Mesenchymal stem cell (in vitro differentiated cells and primary cell): ENCODE data around the gene SERPINB6.

Experiments used
- DNase-seq: peaks from one replicate; pipeline ENCODE4 v3.0.0-alpha.2; 2013
- H2AFZ ChIP-seq: one replicate; pipeline ENCODE4 v1.6.1; 2013; ENCODE audit warnings: low read depth, mild to moderate bottlenecking, control low read depth, inconsistent platforms, low read length, moderate library complexity
- H2AK5ac ChIP-seq: 2 replicates; pipeline ENCODE4 v1.6.1; 2013; ENCODE audit warnings: low read length, moderate library complexity, mild to moderate bottlenecking, inconsistent platforms; ENCODE audit not compliant: severe bottlenecking
- H2BK120ac ChIP-seq: one replicate; pipeline ENCODE4 v1.6.1; 2013; ENCODE audit warnings: low read depth, mild to moderate bottlenecking, inconsistent platforms, low read length, moderate library complexity
- H2BK12ac ChIP-seq, 2 experiments: one replicate each; pipeline ENCODE4 v1.6.1; 2013; ENCODE audit warnings: inconsistent platforms in 2 of 2, low read length in 2 of 2, mild to moderate bottlenecking in 2 of 2, moderate library complexity in 2 of 2, control low read depth in 1 of 2
- H2BK15ac ChIP-seq: one replicate; pipeline ENCODE4 v1.6.1; 2013; ENCODE audit warnings: mild to moderate bottlenecking, low read depth, inconsistent platforms; ENCODE audit not compliant: poor library complexity, severe bottlenecking
- H2BK5ac ChIP-seq: 2 replicates; pipeline ENCODE4 v1.6.1; 2013; ENCODE audit warnings: low read depth, mild to moderate bottlenecking, low read length, control low read depth, inconsistent platforms; ENCODE audit not compliant: poor library complexity, severe bottlenecking
- H3K14ac ChIP-seq, 2 experiments: one replicate each; pipeline ENCODE4 v1.6.1; 2013; ENCODE audit warnings: inconsistent platforms in 2 of 2, low read length in 2 of 2, control low read depth in 1 of 2, mild to moderate bottlenecking in 1 of 2, moderate library complexity in 1 of 2
- H3K18ac ChIP-seq, 2 experiments: one replicate each; pipeline ENCODE4 v1.6.1; 2013; ENCODE audit warnings: inconsistent platforms in 2 of 2, low read length in 2 of 2, control low read depth in 1 of 2, low read depth in 1 of 2, mild to moderate bottlenecking in 1 of 2
- H3K23ac ChIP-seq, 2 experiments: one replicate each; pipeline ENCODE4 v1.6.1; 2013; ENCODE audit warnings: inconsistent platforms in 2 of 2, low read length in 2 of 2, mild to moderate bottlenecking in 2 of 2, moderate library complexity in 2 of 2, control low read depth in 1 of 2
- H3K27ac ChIP-seq: 2 replicates; pipeline ENCODE4 v1.5.1; 2013; ENCODE audit warnings: mild to moderate bottlenecking, moderate library complexity, low read length, control low read depth, inconsistent platforms; ENCODE audit not compliant: poor library complexity, severe bottlenecking
- H3K27me3 ChIP-seq, 2 experiments: 2 replicates each; pipeline versions ENCODE4 v1.6.1 to v1.7.0; 2013; ENCODE audit warnings: low read length in 2 of 2, mild to moderate bottlenecking in 2 of 2, moderate library complexity in 2 of 2, control low read depth in 1 of 2, inconsistent platforms in 1 of 2; ENCODE audit not compliant: control insufficient read depth in 1 of 2, insufficient read depth in 1 of 2
- H3K36me3 ChIP-seq, 2 experiments: 2 replicates each; pipeline versions ENCODE4 v1.6.1 to v1.7.0; 2013; ENCODE audit warnings: low read length in 2 of 2, control low read depth in 1 of 2, inconsistent platforms in 1 of 2, low read depth in 1 of 2, mild to moderate bottlenecking in 1 of 2; ENCODE audit not compliant: insufficient read depth in 2 of 2, control insufficient read depth in 1 of 2
- H3K4ac ChIP-seq, 2 experiments: one replicate each; pipeline ENCODE4 v1.6.1; 2013; ENCODE audit warnings: inconsistent platforms in 2 of 2, low read length in 2 of 2, mild to moderate bottlenecking in 2 of 2, moderate library complexity in 2 of 2, control low read depth in 1 of 2, low read depth in 1 of 2
- H3K4me1 ChIP-seq: 2 replicates; pipeline ENCODE4 v1.6.1; 2013; ENCODE audit warnings: low read depth, low read length, control low read depth; ENCODE audit not compliant: control insufficient read depth, insufficient read depth
- H3K4me2 ChIP-seq: 2 replicates; pipeline ENCODE4 v1.6.1; 2013; ENCODE audit warnings: low read length, mild to moderate bottlenecking, inconsistent platforms; ENCODE audit not compliant: poor library complexity, severe bottlenecking
- H3K4me3 ChIP-seq, 2 experiments: 2 replicates each; pipeline versions ENCODE4 v1.5.1 to v1.7.0; 2013; ENCODE audit warnings: low read length in 2 of 2, mild to moderate bottlenecking in 2 of 2, control low read depth in 1 of 2, low read depth in 1 of 2; ENCODE audit not compliant: insufficient read depth in 1 of 2
- H3K79me1 ChIP-seq: replicated peaks from 2 replicates; pipeline ENCODE4 v1.6.1; 2013; ENCODE audit warnings: mild to moderate bottlenecking, control low read depth, low read length, inconsistent platforms; ENCODE audit not compliant: poor library complexity, severe bottlenecking
- H3K9ac ChIP-seq: 2 replicates; pipeline ENCODE4 v1.7.0; 2013; ENCODE audit warnings: mild to moderate bottlenecking, low read length, moderate library complexity
- H3K9me3 ChIP-seq: 2 replicates; pipeline ENCODE4 v1.7.0; 2013; ENCODE audit warnings: mild to moderate bottlenecking, low read length; ENCODE audit not compliant: control insufficient read depth
- H4K8ac ChIP-seq: one replicate; pipeline ENCODE4 v1.6.1; 2013; ENCODE audit warnings: inconsistent platforms, mild to moderate bottlenecking, low read length, moderate library complexity
- H4K91ac ChIP-seq: one replicate; pipeline ENCODE4 v1.6.1; 2013; ENCODE audit warnings: mild to moderate bottlenecking, low read length, inconsistent platforms
- WGBS: methylation state at CpG from one replicate; pipeline ENCODE4 v1.1.7; 2013; ENCODE audit warnings: mixed read lengths; 5-methylcytosine and 5-hydroxymethylcytosine counted together

Gene SERPINB6

DNA sequence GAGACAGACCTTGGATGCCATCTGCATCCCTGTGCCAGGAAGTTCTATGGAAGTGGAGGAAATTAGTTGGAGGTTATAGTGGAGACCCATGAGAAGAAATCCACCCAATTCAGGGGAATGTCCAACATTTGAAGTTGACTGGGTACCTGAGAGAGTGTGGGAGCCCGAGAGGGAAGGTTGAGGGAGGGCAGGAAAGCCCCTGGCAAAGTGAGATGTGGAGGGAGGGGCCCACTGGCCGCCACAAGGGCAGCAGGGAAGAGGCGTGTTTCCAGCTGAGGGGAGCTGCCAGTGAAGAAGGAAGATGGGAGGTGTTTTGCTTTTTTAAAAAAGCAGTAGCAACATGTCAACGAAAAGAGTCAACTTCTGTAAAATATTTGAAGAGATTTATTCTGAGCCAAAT, 52.0 kb downstream of the SERPINB6 start:
- H3K4me2 ChIP-seq, result no peak overlapping the region
- no peak overlapping the region for H3K18ac ChIP-seq
- peak overlapping the region in 1 of 2 experiments; percentile 14 for H3K23ac ChIP-seq
- H2BK5ac ChIP-seq, result no peak overlapping the region
- H4K8ac ChIP-seq, result no peak overlapping the region
- H3K79me1 ChIP-seq, result no peaks in the 10 kb centered on the region
- H3K27me3 ChIP-seq, result peaks cover 0 to 21% of the 10 kb centered on the region in 2 experiments
- no peak overlapping the region for H2BK120ac ChIP-seq
- 89% methylated on average over 4 of the region's 4 CpGs for WGBS
- no peaks in the 10 kb centered on the region for H3K36me3 ChIP-seq
- H3K14ac ChIP-seq, result no peak overlapping the region
- no peak overlapping the region for H2AK5ac ChIP-seq
- H2BK12ac ChIP-seq, result no peak overlapping the region
- H3K27ac ChIP-seq, result no peak overlapping the region
- H2BK15ac ChIP-seq, result no peak overlapping the region
- no peak for DNase-seq
- H3K9me3 ChIP-seq, result no peaks in the 10 kb centered on the region
- no peak overlapping the region for H3K4me3 ChIP-seq
- H3K9ac ChIP-seq, result no peak overlapping the region
- H3K4me1 ChIP-seq, result no peaks in the 10 kb centered on the region
- H4K91ac ChIP-seq, result no peak overlapping the region
- no peak overlapping the region for H2AFZ ChIP-seq
- H3K4ac ChIP-seq, result no peak overlapping the region

GRCh38 chr6:2918936-2919335, 52.4 kb downstream of the SERPINB6 start:
- no peaks in the 10 kb centered on the region for H3K9me3 ChIP-seq
- H3K4me1 ChIP-seq, result no peaks in the 10 kb centered on the region
- H2AFZ ChIP-seq, result no peak overlapping the region
- no peak overlapping the region for H3K4ac ChIP-seq
- no peak overlapping the region for H3K4me2 ChIP-seq
- H2BK12ac ChIP-seq, result no peak overlapping the region
- H3K23ac ChIP-seq, result no peak overlapping the region
- no peak overlapping the region for H2BK15ac ChIP-seq
- no peak overlapping the region for H3K27ac ChIP-seq
- H2BK5ac ChIP-seq, result no peak overlapping the region
- no peak for DNase-seq
- no peak overlapping the region for H2BK120ac ChIP-seq
- no peak overlapping the region for H4K8ac ChIP-seq
- H3K18ac ChIP-seq, result no peak overlapping the region
- H3K9ac ChIP-seq, result no peak overlapping the region
- no peaks in the 10 kb centered on the region for H3K79me1 ChIP-seq
- WGBS, result 95% methylated on average over 4 of the region's 4 CpGs
- no peak overlapping the region for H4K91ac ChIP-seq
- no peak overlapping the region for H3K14ac ChIP-seq
- H3K4me3 ChIP-seq, result no peak overlapping the region
- H2AK5ac ChIP-seq, result no peak overlapping the region
- H3K27me3 ChIP-seq, result peaks cover 0 to 21% of the 10 kb centered on the region in 2 experiments
- no peaks in the 10 kb centered on the region for H3K36me3 ChIP-seq

DNA sequence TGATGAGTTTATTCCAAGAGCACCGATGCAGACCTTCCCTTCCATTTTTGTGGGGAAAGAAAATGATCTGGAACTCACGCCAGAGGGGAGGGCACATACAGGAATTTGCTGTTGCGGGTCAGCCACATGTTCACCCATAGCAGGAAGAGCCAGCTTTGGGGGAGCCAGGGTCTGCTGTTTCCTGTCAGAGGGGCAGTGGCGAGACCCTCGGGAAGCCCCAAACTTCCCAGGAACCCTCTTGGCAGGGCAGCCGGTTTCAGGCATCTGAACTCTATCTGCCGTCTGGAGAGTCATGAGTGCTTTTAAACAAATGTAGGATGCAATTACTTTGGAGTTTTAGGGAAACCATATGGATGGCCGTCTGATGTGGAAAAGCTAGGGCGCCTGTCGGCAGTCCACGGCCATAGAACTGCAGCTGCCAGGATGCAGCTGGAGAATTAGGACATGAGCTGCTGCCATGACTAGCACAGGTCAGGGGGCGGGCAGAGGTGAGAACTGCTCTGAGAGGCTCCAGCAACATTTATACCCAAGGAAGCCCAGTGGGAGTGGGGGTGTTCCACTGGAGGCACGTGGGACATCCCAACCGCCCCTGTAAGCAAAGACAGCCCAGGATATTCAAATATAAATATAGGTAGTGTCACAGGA, 53.4 kb downstream of the SERPINB6 start:
- Histone ChIP-seq H3K23ac (no peak overlapping the region), H3K4me3 (no peak overlapping the region), H2AFZ (no peak overlapping the region), H3K36me3 (no peaks in the 10 kb centered on the region), H3K4ac (no peak overlapping the region), H2AK5ac (no peak overlapping the region), H3K9me3 (no peaks in the 10 kb centered on the region), H4K8ac (no peak overlapping the region), H2BK15ac (no peak overlapping the region), H2BK5ac (no peak overlapping the region), H3K79me1 (no peaks in the 10 kb centered on the region), H3K9ac (no peak overlapping the region), H3K27me3 (peaks cover 0 to 21% of the 10 kb centered on the region in 2 experiments), H3K4me2 (no peak overlapping the region), H3K27ac (no peak overlapping the region), H3K18ac (no peak overlapping the region), H2BK120ac (no peak overlapping the region), H3K4me1 (no peaks in the 10 kb centered on the region), H2BK12ac (no peak overlapping the region), H4K91ac (no peak overlapping the region), H3K14ac (no peak overlapping the region)
- DNase-seq, result no peak
- WGBS, result 86% methylated on average over 12 of the region's 14 CpGs

GRCh38 chr6:2917065-2917464, 54.3 kb downstream of the SERPINB6 start:
- Histone ChIP-seq H3K27ac (no peak overlapping the region), H2AFZ (no peak overlapping the region), H3K4ac (no peak overlapping the region), H3K4me1 (no peaks in the 10 kb centered on the region), H3K14ac (no peak overlapping the region), H3K27me3 (peaks cover 0 to 21% of the 10 kb centered on the region in 2 experiments), H4K8ac (no peak overlapping the region), H2BK120ac (no peak overlapping the region), H3K9ac (no peak overlapping the region), H2BK15ac (no peak overlapping the region), H3K4me2 (no peak overlapping the region), H4K91ac (no peak overlapping the region), H3K23ac (no peak overlapping the region), H3K4me3 (no peak overlapping the region), H2BK5ac (no peak overlapping the region), H2AK5ac (no peak overlapping the region), H2BK12ac (no peak overlapping the region), H3K79me1 (no peaks in the 10 kb centered on the region), H3K9me3 (no peaks in the 10 kb centered on the region), H3K36me3 (no peaks in the 10 kb centered on the region), H3K18ac (no peak overlapping the region)
- 98% methylated on average over 1 of the region's 4 CpGs for WGBS
- no peak for DNase-seq
